HEK293 (cell line): ENCODE data around the gene TTN.
A peak's percentile ranks its signal among the peaks of the same experiment; 100 is the strongest.

ENCODE experiments used
- CTCF ChIA-PET: fragments of 350-600 bp; formaldehyde crosslinking; extraction: SDS; loops from one replicate; lab custom pipeline; 2021; ENCODE audit warnings: antibody characterized with exemption; lab: Yijun Ruan, JAX
- POLR2A ChIA-PET: fragments of 300-600 bp; formaldehyde crosslinking; extraction: SDS; loops from one replicate; lab custom pipeline; 2020; ENCODE audit warnings: antibody characterized with exemption, inconsistent platforms; lab: Yijun Ruan, JAX
- H3K27ac ChIP-seq: fragments of 200-500 bp; sonication (Bioruptor generic); 2 replicates; pipeline ENCODE4 v1.5.1; 2014; ENCODE audit warnings: low read depth, low read length, control low read depth, inconsistent platforms; ENCODE audit errors: extremely low read depth
- H3K36me3 ChIP-seq, 2 experiments: fragments of 200-500 bp in 1 of 2; sonication (Bioruptor generic) in 1 of 2; 1 replicate in 1 of 2; 2 replicates in 1 of 2; pipeline ENCODE4 v1.5.1; 2014 to 2017; ENCODE audit warnings: inconsistent platforms in 2 of 2, low read length in 2 of 2; ENCODE audit not compliant: control insufficient read depth in 2 of 2, insufficient read depth in 1 of 2
- H3K4me1 ChIP-seq: fragments of 200-500 bp; sonication (Bioruptor generic); 2 replicates; pipeline ENCODE4 v1.5.1; 2014; ENCODE audit warnings: mild to moderate bottlenecking, low read length, inconsistent platforms; ENCODE audit not compliant: control insufficient read depth, insufficient read depth
- H3K4me3 ChIP-seq: 2 replicates; pipeline ENCODE4 v1.5.1; 2011; ENCODE audit warnings: low read depth, mild to moderate bottlenecking, control low read depth, low read length, moderate library complexity
- H3K9me3 ChIP-seq: fragments of 200-500 bp; sonication (Bioruptor generic); 2 replicates; pipeline ENCODE4 v1.5.1; 2014; ENCODE audit warnings: low read depth, low read length, inconsistent platforms; ENCODE audit not compliant: control insufficient read depth, insufficient read depth
- GLI4 ChIP-seq: fragments of 450-650 bp; formaldehyde crosslinking; IDR thresholded peaks from 2 replicates; pipeline ENCODE4 v1.5.1; 2016; ENCODE audit warnings: missing biosample characterization, missing genetic modification characterization
- IKZF3 ChIP-seq: fragments of 450-650 bp; IDR thresholded peaks from 2 replicates; pipeline ENCODE4 v1.5.0; 2018; ENCODE audit warnings: missing biosample characterization, mild to moderate bottlenecking, missing genetic modification characterization, moderate library complexity
- MYNN ChIP-seq: fragments of 450-650 bp; formaldehyde crosslinking; IDR thresholded peaks from 2 replicates; pipeline ENCODE4 v1.5.1; 2016; ENCODE audit warnings: missing biosample characterization, missing genetic modification characterization, borderline replicate concordance
- TCF7L2 ChIP-seq: IDR thresholded peaks from 2 replicates; pipeline ENCODE4 v1.6.1; 2011; ENCODE audit warnings: low read depth, mild to moderate bottlenecking, inconsistent platforms, low read length, moderate library complexity, borderline replicate concordance
- TRIM28 ChIP-seq: IDR thresholded peaks from 2 replicates; pipeline ENCODE4 v1.6.1; 2011; ENCODE audit warnings: low read length, control low read depth, borderline replicate concordance
- TSHZ1 ChIP-seq: fragments of 450-650 bp; formaldehyde crosslinking; IDR thresholded peaks from 2 replicates; pipeline ENCODE4 v1.5.1; 2016; ENCODE audit warnings: missing biosample characterization, missing genetic modification characterization, borderline replicate concordance
- WT1 ChIP-seq: fragments of 450-650 bp; formaldehyde crosslinking; IDR thresholded peaks from 2 replicates; pipeline ENCODE4 v1.5.1; 2016; ENCODE audit warnings: missing biosample characterization, missing genetic modification characterization
- YY2 ChIP-seq: fragments of 450-650 bp; formaldehyde crosslinking; IDR thresholded peaks from 2 replicates; pipeline ENCODE4 v1.5.1; 2016; ENCODE audit warnings: missing biosample characterization, missing genetic modification characterization
- ZBTB26 ChIP-seq: fragments of 450-650 bp; formaldehyde crosslinking; optimal IDR thresholded peaks from 2 replicates; pipeline ENCODE3; 2016; ENCODE audit warnings: missing biosample characterization, mild to moderate bottlenecking, missing genetic modification characterization
- ZNF10 ChIP-seq: fragments of 450-650 bp; formaldehyde crosslinking; IDR thresholded peaks from 2 replicates; pipeline ENCODE4 v1.5.1; 2017; ENCODE audit warnings: missing biosample characterization, missing genetic modification characterization
- ZNF132 ChIP-seq: fragments of 450-650 bp; formaldehyde crosslinking; IDR thresholded peaks from 2 replicates; pipeline ENCODE4 v1.5.1; 2017; ENCODE audit warnings: missing biosample characterization, missing genetic modification characterization, borderline replicate concordance
- ZNF174 ChIP-seq: fragments of 450-650 bp; formaldehyde crosslinking; IDR thresholded peaks from 2 replicates; pipeline ENCODE4 v1.5.0; 2017; ENCODE audit warnings: missing biosample characterization, mild to moderate bottlenecking, missing genetic modification characterization
- ZNF184 ChIP-seq: fragments of 450-650 bp; IDR thresholded peaks from 2 replicates; pipeline ENCODE4 v1.5.1; 2018; ENCODE audit warnings: missing biosample characterization, mild to moderate bottlenecking, missing genetic modification characterization
- ZNF2 ChIP-seq: fragments of 450-650 bp; formaldehyde crosslinking; IDR thresholded peaks from 2 replicates; pipeline ENCODE4 v1.5.1; 2016; ENCODE audit warnings: missing biosample characterization, missing genetic modification characterization
- ZNF248 ChIP-seq: fragments of 450-650 bp; formaldehyde crosslinking; IDR thresholded peaks from 2 replicates; pipeline ENCODE4 v1.5.1; 2017; ENCODE audit warnings: missing biosample characterization, missing genetic modification characterization
- ZNF335 ChIP-seq: fragments of 450-650 bp; formaldehyde crosslinking; conservative IDR thresholded peaks from 2 replicates; pipeline ENCODE4 v1.5.1; 2016; ENCODE audit warnings: missing biosample characterization, missing genetic modification characterization
- ZNF354C ChIP-seq: fragments of 450-650 bp; formaldehyde crosslinking; IDR thresholded peaks from 2 replicates; pipeline ENCODE4 v1.5.1; 2016; ENCODE audit warnings: missing biosample characterization, missing genetic modification characterization, low read depth, borderline replicate concordance
- ZNF513 ChIP-seq: fragments of 450-650 bp; IDR thresholded peaks from 2 replicates; pipeline ENCODE4 v1.5.1; 2018; ENCODE audit warnings: missing biosample characterization, missing genetic modification characterization
- ZNF585B ChIP-seq: fragments of 450-650 bp; formaldehyde crosslinking; IDR thresholded peaks from 2 replicates; pipeline ENCODE4 v1.5.1; 2016; ENCODE audit warnings: missing biosample characterization, missing genetic modification characterization
- ZNF747 ChIP-seq: fragments of 450-650 bp; formaldehyde crosslinking; IDR thresholded peaks from 2 replicates; pipeline ENCODE4 v1.5.1; 2016; ENCODE audit warnings: missing biosample characterization, missing genetic modification characterization
- ZNF843 ChIP-seq: fragments of 450-650 bp; formaldehyde crosslinking; IDR thresholded peaks from 2 replicates; pipeline ENCODE4 v1.5.1; 2016; ENCODE audit warnings: missing biosample characterization, missing genetic modification characterization
- ZSCAN23 ChIP-seq: fragments of 450-650 bp; formaldehyde crosslinking; IDR thresholded peaks from 2 replicates; pipeline ENCODE4 v1.5.1; 2016; ENCODE audit warnings: missing biosample characterization, missing genetic modification characterization
- ZSCAN5A ChIP-seq: fragments of 450-650 bp; formaldehyde crosslinking; IDR thresholded peaks from 2 replicates; pipeline ENCODE4 v1.5.1; 2016; ENCODE audit warnings: missing biosample characterization, missing genetic modification characterization

Gene TTN

GRCh38 chr2:178806543-178806942, 680 bp downstream of the TTN start:
- TF ChIP-seq ZNF10 (tag by site-specific recombination) (peak; percentile 83), ZNF354C (tag by site-specific recombination) (no peak), MYNN (tag by site-specific recombination) (no peak)
- POLR2A ChIA-PET, result no interaction called here
- CTCF ChIA-PET, result interaction anchor here (0.6 to 1.4 kb wide), 4 partner anchors 11 to 634 kb away, joined by 3 to 6 read pairs (median 4); no protein-coding TSS in a partner anchor
- Histone ChIP-seq H3K27ac (no peak overlapping the region), H3K4me1 (no peaks in the 10 kb centered on the region), H3K9me3 (no peaks in the 10 kb centered on the region), H3K36me3 (no peaks in the 10 kb centered on the region), H3K4me3 (no peak overlapping the region)

GRCh38 chr2:178805457-178805856, 1.8 kb downstream of the TTN start:
- Histone ChIP-seq H3K9me3 (no peaks in the 10 kb centered on the region), H3K27ac (no peak overlapping the region), H3K36me3 (no peaks in the 10 kb centered on the region), H3K4me3 (no peak overlapping the region), H3K4me1 (no peaks in the 10 kb centered on the region)
- ChIA-PET POLR2A (no interaction called here), CTCF (interaction anchor here (1.1 to 1.9 kb wide), 3 partner anchors 10 to 14 kb away, joined by 3 to 13 read pairs (median 6); no protein-coding TSS in a partner anchor)
- no peak for TF ChIP-seq ZNF747
- no peak for TF ChIP-seq ZNF248
- no peak for TF ChIP-seq YY2 (tag by site-specific recombination)
- TF ChIP-seq ZNF132 (tag by site-specific recombination), result no peak
- TF ChIP-seq ZNF2 (tag by site-specific recombination), result no peak
- TF ChIP-seq ZSCAN23 (tag by site-specific recombination), result no peak
- no peak for TF ChIP-seq WT1 (tag by site-specific recombination)
- no peak for TF ChIP-seq ZNF335 (tag by site-specific recombination)
- no peak for TF ChIP-seq TCF7L2
- no peak for TF ChIP-seq TRIM28
- TF ChIP-seq IKZF3 (tag by site-specific recombination), result no peak
- TF ChIP-seq GLI4 (tag by site-specific recombination), result no peak
- TF ChIP-seq ZNF174 (tag by site-specific recombination), result no peak
- TF ChIP-seq ZNF585B (tag by site-specific recombination), result no peak
- no peak for TF ChIP-seq TSHZ1 (tag by site-specific recombination)
- no peak for TF ChIP-seq ZNF184 (tag by site-specific recombination)
- no peak for TF ChIP-seq ZNF513 (tag by site-specific recombination)
- TF ChIP-seq ZBTB26, result no peak
- no peak for TF ChIP-seq ZSCAN5A (tag by site-specific recombination)
- no peak for TF ChIP-seq ZNF843
